Measurements from ENCODE around the gene RGL3. TPM values are rescaled to one million over a fixed set of nuclear protein-coding genes. Genes with fewer than 3 reads are reported as not detected.
A peak's percentile ranks its signal among the peaks of the same experiment; 100 is the strongest.

The RGL3 gene
- total and polyA plus RNA-seq, 12 donors, result 1.2 to 37.5 (median 3.5) TPM

DNA sequence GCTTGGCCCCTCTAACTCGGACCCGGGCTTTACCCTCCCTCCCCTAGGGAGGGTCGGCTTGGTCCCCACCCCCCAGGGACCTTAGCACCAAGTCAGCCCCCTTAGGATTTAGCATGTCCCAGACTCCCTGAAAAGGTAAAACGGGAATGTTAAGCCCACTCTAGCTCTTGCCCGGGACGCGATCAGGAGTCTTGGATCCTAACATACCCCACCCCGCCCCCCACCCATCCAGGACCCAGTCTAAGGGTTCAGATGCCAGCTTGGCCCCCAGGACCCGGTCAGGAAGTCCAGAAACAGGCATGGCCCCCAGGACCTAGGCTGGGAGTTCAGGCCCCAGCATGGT lies 35.4 kb downstream of the RGL3 start:
- WGBS, 2 donors, result 2% methylated on average over 9 of the region's 9 CpGs
- peak in 1 of 8 donors; percentile 9 for ATAC-seq

DNA sequence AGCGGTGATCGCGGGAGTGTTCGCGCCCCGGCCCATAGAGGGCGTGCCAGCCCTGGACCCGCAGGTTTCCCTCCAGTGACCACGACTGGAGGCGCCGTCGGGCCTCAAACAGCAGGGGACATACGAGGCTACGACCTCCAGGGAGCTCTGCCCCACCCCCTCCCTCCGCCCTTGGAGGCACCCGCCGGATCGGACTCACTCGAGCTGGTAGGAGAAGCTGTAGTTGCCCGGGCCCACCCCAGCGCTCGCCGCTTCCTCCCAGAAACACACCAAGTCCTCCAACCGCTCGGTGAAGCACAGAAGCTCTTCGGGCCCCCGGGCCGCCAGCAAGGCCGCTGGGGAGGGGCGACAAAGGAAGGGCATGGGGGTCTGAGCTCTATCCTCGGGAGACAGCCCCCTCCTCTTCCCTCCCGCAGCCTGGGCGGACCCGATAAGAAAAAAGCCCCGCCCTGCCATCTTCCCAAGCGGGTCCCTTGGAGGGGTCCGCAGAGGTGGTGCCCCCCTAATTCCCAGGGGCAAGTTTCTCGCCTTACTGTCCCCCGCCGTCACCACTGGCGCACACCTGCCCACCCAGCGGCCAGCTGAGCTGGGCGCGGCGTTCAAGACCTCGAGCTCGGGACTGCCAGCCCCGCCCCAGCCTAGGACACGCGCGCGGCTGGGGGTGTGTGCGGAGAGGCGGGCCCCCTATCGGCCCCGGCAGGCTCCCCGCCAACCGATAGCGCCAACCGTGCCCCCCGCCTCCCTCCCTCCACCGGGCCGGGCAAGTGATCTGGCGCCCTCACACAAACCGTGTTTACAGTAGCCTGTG lies 36.0 kb downstream of the RGL3 start:
- Histone ChIP-seq H3K4me3 (peak overlapping the region; percentile 41 to 63 (median 56)), H3K27ac (peak overlapping the region in 2 of 10 donors; percentile 46 to 67), H3K27me3 (peaks cover 0 to 24% (median 9%) of the 10 kb centered on the region in 7 donors), H3K36me3 (peaks cover 0 to 8% (median 0%) of the 10 kb centered on the region in 9 donors), H3K4me1 (peaks cover 17 to 58% (median 35%) of the 10 kb centered on the region in 9 donors), H3K9me3 (no peaks in the 10 kb centered on the region)
- intact Hi-C loops (cut with DNase I), result loop anchor here in 8 of 10 donors (5.0 to 10.0 kb wide), 6 partner anchors 39 to 99 kb away; partner anchors contain the start of genes ODAD3 (in 6 of the 8), PRKCSH (in 6 of the 8), ELAVL3 (in 1 of the 8) and TSPAN16 (in 1 of the 8)
- DNase-seq (peak; percentile 45 to 58), ATAC-seq (peak in 3 of 8 donors; percentile 4 to 25 (median 18))
- 1 to 2% methylated on average over 65 of the region's 65 CpGs for WGBS, 2 donors
- TF ChIP-seq, protein P1, sequence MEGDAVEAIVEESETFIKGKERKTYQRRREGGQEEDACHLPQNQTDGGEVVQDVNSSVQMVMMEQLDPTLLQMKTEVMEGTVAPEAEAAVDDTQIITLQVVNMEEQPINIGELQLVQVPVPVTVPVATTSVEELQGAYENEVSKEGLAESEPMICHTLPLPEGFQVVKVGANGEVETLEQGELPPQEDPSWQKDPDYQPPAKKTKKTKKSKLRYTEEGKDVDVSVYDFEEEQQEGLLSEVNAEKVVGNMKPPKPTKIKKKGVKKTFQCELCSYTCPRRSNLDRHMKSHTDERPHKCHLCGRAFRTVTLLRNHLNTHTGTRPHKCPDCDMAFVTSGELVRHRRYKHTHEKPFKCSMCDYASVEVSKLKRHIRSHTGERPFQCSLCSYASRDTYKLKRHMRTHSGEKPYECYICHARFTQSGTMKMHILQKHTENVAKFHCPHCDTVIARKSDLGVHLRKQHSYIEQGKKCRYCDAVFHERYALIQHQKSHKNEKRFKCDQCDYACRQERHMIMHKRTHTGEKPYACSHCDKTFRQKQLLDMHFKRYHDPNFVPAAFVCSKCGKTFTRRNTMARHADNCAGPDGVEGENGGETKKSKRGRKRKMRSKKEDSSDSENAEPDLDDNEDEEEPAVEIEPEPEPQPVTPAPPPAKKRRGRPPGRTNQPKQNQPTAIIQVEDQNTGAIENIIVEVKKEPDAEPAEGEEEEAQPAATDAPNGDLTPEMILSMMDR (IDR thresholded peaks at IDR 0.05), result peak; percentile 37 to 80 (median 64)

More for the DNA sequence above, 35.4 kb downstream of the RGL3 start:
- TF ChIP-seq, protein P1 (IDR thresholded peaks at IDR 0.05), result no peak
- H3K4me1 ChIP-seq, result peaks cover 17 to 53% (median 35%) of the 10 kb centered on the region in 9 donors
- peak overlapping the region in 6 of 10 donors; percentile 43 to 69 (median 61) for H3K27ac ChIP-seq
- H3K27me3 ChIP-seq, result peaks cover 0 to 24% (median 9%) of the 10 kb centered on the region in 7 donors
- peak overlapping the region; percentile 41 to 63 (median 56) for H3K4me3 ChIP-seq
- no peak for DNase-seq
- peaks cover 0 to 2% (median 0%) of the 10 kb centered on the region in 9 donors for H3K36me3 ChIP-seq
- no peaks in the 10 kb centered on the region for H3K9me3 ChIP-seq
- intact Hi-C loops (cut with DNase I), result loop anchor here in 8 of 10 donors (5.0 to 10.0 kb wide), 6 partner anchors 39 to 99 kb away; partner anchors contain the start of genes ODAD3 (in 6 of the 8), PRKCSH (in 6 of the 8), ELAVL3 (in 1 of the 8) and TSPAN16 (in 1 of the 8)

DNA sequence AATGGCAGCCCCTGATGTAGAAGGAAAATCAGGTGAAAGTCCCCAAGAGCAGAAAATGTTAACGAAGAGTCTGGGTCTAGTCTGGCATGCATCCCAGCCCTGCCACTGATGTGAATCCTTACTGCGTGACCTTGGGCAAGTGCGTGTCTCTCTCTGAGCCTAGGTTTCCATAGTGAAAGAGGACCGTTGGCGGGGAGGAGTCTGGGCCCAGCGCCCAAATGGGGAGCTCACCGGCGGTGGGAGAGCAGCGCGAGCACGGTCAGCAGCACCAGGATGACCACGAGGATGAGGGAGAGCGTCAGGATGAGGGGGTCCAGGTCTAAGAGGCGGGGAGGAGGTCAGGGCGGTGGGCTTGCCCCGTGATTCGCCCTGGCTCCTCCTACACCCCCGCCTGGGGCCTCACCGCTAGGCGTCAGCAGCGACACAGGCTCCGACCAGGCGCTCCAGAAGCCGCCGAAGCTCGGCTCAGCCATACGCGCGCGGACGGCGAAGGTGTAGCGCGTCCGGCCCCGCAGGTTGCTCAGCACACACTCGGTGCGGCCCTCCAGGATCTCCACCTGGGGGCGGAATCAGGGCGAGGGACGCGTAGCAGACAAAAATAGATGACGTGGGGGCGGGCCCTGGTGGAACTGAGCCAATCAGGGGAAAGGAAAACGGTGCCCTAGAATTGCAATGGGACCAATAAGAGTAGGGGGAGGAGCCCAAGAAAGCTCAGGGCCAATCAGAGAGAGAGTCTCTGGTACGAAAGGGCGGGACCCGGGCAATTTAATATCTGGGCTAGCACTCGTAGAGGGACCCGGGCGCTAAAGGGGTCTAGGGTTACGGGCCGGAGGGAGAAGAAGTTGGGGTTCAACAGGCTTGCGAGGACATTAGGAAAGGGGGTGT lies 38.2 kb downstream of the RGL3 start:
- H3K27me3 ChIP-seq, result peaks cover 0 to 24% (median 9%) of the 10 kb centered on the region in 7 donors
- 2 to 3% methylated on average over 54 of the region's 54 CpGs for WGBS, 2 donors
- intact Hi-C loops (cut with DNase I), result loop anchor here in 8 of 10 donors (1.0 to 10.0 kb wide), 7 partner anchors 41 to 101 kb away; partner anchors contain the start of genes ODAD3 (in 6 of the 8), PRKCSH (in 6 of the 8), ELAVL3 (in 1 of the 8) and RAB3D (in 1 of the 8)
- H3K4me3 ChIP-seq, result peak overlapping the region; percentile 36 to 87 (median 65)
- peak overlapping the region; percentile 47 to 87 (median 80) for H3K27ac ChIP-seq
- peak; percentile 93 to 97 for DNase-seq
- peaks cover 0 to 13% (median 0%) of the 10 kb centered on the region in 9 donors for H3K36me3 ChIP-seq
- peaks cover 20 to 71% (median 52%) of the 10 kb centered on the region in 9 donors for H3K4me1 ChIP-seq
- H3K9me3 ChIP-seq, result no peaks in the 10 kb centered on the region
- ATAC-seq, result peak; percentile 88 to 94 (median 92)
- TF ChIP-seq, protein P1 (IDR thresholded peaks at IDR 0.05), result peak; percentile 60 to 89 (median 77)

Measured in heart right ventricle (tissue), 16 donors.